GM21576 (cell line): ENCODE data around the gene OR5I1.
"Not testable (repeated sequence)": the region's sequence is repeated elsewhere in the genome, so short reads cannot be mapped to it uniquely, and the experiment has no call there.

Source experiments
- ATAC-seq: cut with Tn5 transposase; IDR thresholded peaks from one replicate; pipeline ENCODE4 v1.9.1; 2021; ENCODE audit warnings: mild to moderate bottlenecking, moderate library complexity; ENCODE audit not compliant: unreplicated experiment

Gene OR5I1

GRCh38 chr11:55936300-55936699, at the start of gene OR5I1:
Gene OR5I1 (minus strand): TSS chr11:55936400. CDS start chr11:55936400, 0 bp downstream.
- ATAC-seq = no peak

DNA sequence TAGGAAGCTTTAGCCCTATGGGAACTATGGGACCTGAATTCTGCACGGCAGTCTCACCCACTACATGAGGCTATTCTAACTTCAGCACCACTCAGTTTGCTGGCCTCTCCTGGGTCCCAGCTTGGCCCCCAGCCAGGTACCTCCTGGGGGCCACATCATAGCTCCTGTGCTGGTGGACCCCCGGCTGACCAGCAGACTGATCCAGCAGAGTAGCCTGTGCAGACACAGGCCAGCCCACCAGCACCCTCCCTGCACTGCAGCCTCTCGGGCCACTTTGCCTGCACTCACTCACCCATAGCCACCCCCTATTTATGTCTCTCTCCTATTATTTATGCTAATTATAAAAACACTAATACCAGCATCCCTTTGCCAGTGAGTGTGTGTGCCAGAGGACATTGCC, 34.7 kb upstream of the OR5I1 start:
- no peak for ATAC-seq

DNA sequence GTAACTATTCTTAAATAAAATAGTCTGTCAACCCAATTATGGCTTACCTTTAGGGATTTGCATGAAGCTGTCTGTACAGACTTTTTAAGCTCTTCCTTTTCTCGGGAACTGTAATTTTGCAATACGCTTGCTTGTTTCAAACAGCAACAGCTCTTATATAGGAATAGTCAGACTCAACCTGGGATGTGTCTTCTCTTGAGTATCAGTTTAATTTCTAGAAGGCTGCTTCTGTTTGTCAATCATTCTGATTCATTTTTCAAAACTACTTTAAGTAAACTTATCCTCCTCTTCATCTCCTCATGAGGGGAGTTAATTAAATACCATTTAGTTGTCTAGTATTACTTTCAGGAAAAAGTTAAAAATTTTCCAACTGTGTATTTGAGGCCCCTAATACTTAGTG, 33.6 kb upstream of the OR5I1 start, which contains the start of gene OR10AG1:
Gene OR10AG1, minus strand, starts transcription at position 101 of the 400 bp plus-strand sequence. Its CDS starts 38 bp downstream, at position 63.
- ATAC-seq = no peak

- ATAC-seq = no peak
Observed at GRCh38 chr11:55967914-55968313, 31.7 kb upstream of the OR5I1 start.

DNA sequence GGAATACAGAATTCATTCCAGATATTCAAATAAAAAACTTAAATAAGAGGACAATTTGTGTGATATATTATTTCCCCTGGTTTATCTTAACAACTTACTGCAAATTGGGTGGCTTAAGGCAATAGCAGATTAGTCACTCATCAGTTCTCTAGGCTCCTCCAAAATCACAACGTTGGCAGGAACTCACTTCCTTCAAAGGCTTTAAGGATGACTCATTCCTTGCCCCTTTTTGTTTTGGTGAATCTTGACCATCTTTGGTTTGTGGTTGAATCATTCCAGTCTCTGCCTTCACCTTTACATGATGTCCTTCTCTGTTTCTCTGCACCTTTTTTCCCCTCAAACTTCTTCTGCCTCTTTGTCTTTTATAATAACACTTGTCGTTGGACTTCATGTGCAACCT, 30.2 kb upstream of the OR5I1 start:
- ATAC-seq = no peak

DNA sequence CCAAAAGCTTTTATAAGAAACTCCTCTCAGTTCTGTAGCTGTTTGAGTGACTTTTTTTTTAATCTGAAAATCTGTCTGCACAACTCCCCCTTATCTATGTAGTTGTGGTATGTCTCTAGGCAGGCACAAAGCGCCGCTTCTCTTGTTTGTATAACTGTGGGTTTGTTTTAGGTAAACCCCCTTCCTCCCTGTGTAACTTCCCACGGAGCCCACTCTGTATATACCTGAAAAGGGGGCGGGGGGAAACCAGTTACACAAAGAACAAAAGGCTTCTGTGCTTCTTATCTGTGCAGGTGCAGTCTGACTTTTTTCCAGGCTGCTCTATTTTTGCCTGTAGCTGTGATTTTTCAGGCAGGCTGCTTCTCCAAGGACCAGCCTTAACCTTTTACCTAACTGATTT, 20.3 kb upstream of the OR5I1 start:
- ATAC-seq = no peak

DNA sequence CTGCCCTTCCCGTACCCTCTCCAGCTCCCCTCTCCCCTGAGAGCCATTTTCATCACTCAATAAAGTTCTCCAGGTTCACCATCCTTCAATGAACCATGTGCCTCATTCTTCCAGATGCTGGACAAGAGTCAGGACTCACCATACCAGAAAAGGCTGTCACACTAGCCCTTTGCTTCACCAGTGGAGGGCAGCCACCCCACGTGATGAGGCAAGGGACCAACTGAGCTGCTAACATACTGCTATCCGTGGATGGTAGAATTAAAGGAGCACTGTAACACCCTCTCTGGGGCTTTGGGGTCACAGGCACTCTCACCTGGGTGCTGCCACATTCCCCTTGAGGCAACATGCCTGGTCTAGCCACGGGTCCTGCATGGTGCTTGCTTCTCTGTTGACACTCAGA, 13.1 kb upstream of the OR5I1 start:
- no peak for ATAC-seq

DNA sequence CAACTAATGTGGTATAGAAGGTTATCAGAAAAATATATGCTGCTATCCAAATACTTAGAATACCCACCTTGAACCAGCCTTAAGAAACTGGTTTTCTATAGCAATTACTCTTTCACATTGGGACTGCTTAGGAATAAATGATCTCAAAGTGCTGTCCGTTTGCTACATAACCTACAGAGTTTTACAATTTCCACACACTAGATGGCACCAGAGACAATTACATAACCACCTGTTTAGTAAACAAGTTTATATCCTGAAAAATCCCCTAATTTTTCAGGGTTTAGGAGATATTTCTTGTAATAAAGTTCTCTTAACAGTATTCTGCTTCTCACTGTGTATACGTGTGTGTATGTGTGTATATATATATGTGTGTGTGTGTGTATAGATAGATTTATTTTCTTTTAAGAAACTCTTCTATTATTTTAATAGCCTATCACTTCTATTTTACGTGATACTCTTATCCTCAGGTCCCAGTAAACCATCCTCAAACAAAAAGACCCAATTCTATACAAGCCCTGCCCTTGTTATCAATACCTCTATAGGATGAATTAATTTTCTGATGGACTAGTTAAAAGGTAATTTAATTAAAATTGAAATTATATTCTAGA, 6.7 kb upstream of the OR5I1 start:
- ATAC-seq = no peak

DNA sequence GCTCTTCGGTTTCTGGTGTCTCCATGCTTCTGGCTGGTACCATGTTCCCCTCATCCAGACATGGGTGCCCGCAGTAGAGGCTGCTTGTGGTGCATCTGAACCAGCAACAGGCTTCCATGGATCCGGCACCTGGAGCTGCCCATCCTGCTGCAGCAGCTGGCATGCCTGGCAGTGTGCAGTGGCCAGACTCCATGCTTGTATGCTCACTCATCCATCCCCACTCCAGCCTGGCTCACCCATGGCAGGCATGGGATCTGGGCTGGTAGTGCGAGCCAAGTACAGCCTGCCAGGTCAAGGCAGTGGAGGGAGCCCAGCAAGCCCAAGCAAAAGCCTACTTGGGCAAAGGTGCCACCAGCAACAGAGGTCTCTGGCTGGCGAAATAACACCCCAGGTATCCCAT, 15.7 kb downstream of the OR5I1 start:
- ATAC-seq = no peak

- ATAC-seq = no peak
Observed at GRCh38 chr11:55914482-55914881, 21.7 kb downstream of the OR5I1 start, which contains the start of gene OR5W2. Gene OR5W2 (minus strand): TSS chr11:55914582. CDS start chr11:55914582, 0 bp downstream.

- no peak for ATAC-seq
Observed at GRCh38 chr11:55902308-55902707, 33.9 kb downstream of the OR5I1 start.

DNA sequence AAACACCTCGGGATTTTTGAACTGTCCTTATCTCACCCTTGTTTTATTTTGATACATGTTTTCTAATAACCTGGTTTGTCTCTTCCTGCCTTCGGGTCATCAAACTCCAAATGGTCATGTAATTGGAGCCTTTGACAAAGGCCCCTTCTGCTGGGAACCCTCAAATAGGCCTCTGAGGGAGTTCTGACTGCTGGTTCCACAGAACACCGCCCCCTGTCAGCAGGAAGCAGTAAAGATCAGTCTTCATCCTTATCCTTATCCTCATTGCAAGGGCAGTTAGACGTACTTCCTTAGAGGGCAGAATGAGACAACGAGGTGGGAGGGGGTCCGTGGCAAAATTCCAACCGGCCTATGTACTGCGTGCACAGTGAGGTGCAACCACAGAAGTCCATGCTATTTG, 41.0 kb downstream of the OR5I1 start:
- no peak for ATAC-seq

GRCh38 chr11:55885481-55885880, 50.7 kb downstream of the OR5I1 start:
- not testable (repeated sequence) for ATAC-seq
